HG03342 (cell line): ENCODE measurements around the gene COL18A1.
"Not testable (repeated sequence)": the region's sequence is repeated elsewhere in the genome, so short reads cannot be mapped to it uniquely, and the experiment has no call there.

Source experiments
- ATAC-seq: cut with Tn5 transposase; IDR thresholded peaks from one replicate; pipeline ENCODE4 v1.9.1; 2021; ENCODE audit warnings: mild to moderate bottlenecking, moderate library complexity; ENCODE audit not compliant: unreplicated experiment

The COL18A1 gene

DNA sequence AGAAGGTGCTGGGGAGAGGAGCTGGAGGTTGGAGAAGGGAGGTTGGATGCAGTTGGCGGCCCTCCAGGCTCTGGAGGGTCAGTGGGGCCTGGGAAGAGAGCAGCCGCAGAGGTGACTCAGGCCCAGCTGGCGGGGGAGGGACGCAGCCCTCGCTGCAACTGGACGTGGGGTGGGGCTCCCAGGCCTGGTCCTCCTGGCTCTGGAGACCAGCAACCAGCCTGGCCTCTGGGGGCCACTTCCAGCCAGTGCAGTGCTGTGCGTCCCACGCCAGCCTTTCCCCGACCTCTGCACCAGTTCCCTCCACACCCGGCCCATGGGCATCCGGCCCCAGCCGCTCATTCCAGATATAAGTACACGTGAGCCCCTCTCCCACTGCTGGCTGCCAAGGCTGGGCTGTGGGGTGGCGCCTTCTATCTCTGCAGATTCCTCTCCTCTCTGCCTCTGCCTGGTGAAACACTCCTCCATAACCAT lies 38.0 kb upstream of the COL18A1 start:
- no peak for ATAC-seq

DNA sequence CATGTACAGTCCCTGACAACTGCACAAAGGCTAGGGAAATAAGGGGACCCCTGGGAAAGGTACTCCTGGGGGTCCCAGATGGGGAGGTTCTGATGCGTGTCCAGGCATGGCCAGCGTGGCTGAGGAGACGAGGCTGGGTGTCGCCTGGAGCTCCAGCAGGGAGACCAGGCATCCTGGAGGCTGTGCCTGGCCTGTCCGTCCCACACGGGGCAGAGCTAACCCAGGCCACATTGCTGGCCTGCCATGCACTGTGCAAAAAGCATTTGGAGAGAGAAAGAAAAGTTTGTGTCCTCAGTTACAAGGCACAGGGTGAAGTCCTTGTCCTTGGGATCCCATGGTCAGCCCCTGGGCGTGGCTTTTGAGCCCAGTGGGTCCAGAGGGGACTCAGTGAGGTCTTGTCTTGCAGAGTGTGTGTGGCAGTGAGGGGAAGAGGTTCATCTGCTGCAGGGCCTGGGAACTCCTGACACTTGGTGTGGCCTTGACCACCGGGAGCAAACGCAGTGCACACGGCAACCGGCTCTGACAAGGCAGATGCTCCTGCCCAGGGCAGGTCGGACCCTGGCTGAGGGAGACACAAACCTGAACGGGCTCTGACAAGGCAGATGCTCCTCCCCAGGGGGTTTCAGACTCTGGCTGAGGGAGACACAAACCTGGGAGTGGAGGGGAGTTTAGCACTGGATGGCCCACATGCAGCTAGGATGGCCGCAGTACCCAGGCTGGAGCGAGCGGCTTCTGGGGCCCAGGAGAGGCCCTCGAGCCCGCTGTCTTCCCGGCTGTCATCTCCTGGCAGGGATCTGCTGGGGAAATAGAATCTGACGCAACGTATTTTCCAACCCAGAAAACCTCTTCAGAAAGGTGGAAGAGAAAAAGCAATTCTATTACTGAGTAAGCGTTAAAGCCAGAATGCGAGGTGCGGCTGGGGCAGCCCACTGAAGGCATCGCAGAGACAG lies 37.3 kb upstream of the COL18A1 start:
- no peak for ATAC-seq

DNA sequence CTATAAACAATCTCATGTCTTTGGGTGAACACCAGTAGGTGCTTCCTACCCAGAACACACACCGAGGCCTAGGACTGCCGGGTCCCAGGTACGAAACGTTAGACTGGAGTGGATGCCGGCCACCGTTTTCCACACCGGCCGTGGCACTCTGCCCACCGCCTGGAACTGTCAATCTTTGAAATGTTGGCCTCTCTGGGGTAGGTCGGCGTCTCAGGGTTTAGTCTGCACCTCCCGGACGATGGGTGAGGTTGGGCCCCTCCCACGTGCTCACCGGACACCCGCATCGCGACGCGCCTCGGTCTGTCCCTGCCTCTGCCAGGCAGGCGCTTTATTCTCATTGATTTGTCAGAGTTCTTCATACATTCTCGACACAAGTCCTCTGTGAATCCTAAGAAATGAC lies 35.9 kb upstream of the COL18A1 start:
- not testable (repeated sequence) for ATAC-seq

DNA sequence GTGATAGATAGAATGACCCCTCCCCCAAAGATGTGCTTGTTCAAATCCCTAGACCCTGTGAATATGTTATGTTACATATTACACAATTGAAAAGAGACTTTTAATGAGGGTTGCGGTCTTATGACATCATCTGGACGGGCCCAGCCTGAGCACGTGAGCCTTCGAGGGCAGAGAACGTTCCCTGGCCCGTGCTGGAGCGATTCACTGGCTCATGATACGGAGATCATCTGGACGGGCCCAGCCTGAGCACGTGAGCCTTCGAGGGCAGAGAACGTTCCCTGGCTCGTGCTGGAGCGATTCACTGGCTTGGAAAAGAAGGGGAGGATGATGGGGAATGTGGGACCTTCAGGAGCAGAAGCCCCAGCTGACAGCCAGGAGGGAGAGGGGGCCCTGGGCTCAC lies 34.4 kb upstream of the COL18A1 start:
- ATAC-seq, result no peak

DNA sequence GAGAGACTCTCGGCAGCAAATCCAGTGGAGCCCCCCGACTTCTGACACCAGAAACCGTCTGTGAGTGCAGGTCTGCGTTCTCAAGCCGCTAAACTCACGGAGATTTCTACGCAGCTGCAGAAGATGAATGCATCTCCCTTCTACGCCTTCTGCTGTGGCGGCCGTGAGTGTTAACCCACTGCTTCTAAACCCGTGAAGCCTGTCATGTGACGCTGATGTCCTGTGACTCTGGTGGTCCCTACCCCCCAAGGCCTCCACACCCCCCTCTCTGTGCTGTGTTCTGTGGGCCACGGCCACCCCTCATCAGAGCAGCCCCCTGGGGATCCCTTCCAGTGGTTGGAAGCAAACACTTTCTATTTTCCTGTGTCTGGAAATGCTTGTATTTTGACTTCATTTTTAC lies 33.9 kb upstream of the COL18A1 start:
- no peak for ATAC-seq

DNA sequence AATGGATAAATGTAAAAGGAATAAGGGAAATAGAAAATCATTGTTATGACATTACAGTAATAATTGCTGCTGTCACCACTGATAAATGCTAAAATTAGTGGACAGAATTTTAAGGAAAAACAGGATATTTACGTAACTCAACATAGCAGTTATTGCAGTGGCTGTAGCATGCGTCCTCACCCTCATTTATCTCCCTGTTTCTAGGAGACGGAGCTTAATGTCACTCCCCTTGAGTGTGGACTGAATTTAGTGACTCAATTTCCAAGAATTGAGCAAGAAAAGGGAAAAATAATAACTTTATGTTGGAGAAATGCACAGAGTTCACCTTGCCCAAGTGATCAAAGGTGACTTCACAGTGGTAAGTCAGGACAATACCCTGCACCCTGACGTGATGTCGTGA lies 33.3 kb upstream of the COL18A1 start:
- no peak for ATAC-seq

DNA sequence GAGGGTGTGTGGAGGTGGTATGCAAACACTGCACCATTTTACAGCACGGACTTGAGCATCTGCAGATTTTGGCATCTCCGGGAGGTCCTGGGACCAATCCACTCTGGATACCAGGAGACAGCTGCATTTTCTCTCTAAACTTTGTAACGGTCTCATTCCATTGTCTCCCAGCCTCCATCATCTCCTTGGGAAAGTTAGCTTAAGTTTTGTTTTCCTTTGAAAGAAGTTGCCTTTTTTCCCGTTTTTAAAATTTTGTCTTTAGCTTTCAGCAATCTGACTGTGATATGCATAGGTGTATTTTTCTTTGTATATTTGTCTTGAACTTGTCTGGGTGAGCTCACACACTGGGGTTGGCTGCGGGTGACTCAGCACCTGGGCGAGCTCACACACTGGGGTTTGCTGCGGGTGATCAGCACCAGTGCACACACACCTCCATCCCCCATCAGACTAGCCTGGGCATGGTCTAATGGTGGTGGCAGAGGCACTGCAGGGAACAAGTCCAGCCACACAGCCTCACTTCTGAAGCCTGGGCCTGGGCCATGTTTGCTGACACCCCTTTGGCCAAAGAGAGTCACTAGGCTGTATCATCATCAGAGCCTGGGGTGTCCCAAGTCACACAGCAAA lies 32.1 kb upstream of the COL18A1 start:
- no peak for ATAC-seq

DNA sequence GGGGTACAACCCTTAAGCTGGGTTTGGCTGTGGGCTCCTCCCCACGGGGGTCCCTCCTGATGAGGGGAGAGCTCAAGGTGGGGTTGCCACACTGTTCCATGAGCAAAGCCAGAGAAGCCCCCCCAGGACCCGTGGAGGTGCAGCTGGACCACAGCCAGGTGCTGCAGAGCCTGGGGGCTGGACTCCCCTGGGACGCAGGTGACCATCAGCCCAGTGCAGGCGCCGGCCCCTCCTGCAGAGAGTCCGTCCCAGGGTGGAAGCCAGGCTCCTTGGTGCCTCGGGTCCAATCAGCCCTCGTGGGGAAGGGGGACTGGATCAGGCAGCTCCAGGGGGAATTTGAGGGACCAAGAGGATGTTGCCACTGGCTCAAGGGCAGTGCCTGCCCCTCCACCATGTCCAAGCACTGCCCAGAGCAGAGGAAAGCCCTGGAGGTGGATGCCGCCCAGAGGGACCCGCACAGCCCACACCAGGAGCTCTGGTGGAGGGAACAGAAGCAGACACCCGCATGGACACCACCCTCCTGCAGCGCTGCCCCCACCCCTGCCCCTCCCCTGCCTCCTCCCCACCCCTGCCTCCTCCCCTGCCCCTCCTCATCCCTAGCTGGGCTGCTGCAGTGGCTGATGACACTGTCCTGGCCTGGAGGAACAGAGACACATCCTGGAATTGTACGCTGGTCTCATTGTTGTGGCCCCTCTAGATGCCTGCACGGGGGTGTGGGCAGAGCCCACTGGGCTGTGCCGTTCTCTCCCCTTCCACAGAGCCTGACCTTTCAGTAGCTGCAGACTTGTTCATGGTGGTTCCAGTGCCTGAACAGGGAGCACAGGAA lies 30.8 kb upstream of the COL18A1 start:
- ATAC-seq, result no peak

DNA sequence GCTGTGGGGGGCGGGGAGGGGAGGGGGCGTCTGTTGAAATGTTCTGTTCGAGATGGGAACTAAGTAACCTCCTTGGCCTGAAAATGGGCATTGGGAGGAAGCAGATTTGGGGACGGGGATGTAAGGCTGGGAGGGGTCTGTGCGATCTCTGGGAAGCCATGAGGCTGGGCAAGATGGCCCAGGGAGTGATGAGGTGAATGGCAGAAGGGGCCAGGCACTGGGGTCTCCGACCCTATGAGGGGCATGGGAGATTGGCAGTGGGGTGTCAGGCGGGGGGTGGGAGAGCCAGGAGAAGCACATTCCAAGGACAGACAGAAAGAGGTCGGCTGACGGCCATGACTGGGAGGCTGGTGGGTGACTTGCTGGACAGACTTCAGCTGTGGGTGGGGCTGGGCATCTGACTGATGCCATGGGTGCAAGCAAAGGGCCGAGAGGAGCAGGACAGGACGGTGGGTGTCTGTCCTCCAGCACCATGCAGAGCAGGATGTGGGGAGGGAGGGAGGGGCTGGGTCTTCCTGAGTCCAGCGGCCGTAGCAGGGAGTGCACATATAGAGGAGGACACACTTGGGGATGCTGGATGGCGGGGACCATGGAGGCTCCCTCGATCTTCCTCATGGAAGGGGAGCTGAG lies 30.0 kb upstream of the COL18A1 start:
- ATAC-seq, result no peak

DNA sequence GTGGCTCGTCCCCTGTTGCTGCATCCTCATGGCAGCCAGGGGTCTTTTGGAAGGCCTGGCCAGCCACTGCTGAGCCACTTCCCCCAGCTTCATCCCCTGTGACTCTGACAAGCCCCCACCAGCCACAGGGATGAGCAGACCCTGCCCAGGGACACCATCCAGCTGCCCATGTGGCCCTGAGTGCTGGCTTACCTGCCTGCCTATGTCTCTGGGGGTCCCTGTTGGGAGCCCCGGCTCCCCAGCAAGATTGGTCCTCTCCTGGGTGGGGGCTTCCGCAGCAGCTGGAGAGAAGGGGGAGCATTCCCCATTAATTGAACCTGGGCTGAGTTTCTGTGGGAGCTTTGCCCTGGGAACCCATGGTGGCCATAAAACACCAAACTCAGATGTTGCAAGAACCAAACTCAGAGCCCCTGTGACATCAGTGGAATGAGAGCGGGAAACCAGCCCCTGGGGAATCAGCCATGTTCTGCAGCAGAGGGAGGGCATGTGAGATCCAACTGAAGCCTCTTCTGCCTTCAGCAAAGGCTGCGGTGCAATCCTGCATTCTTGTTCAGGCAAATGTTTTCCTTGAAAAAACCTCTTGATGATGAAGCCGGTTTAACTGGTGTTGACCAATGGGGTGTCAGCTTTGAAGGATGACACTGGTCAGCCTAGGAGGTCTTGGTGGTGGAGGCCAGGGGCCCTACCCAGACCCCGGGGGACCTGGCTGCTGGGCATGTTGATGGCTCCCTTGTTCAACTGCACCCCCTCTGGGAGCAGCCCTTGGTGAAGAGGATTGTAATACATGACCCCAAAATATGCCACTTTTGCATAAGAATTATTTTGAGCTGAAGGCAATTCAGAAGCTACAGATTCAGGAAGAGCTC lies 28.3 kb upstream of the COL18A1 start:
- ATAC-seq, result no peak

DNA sequence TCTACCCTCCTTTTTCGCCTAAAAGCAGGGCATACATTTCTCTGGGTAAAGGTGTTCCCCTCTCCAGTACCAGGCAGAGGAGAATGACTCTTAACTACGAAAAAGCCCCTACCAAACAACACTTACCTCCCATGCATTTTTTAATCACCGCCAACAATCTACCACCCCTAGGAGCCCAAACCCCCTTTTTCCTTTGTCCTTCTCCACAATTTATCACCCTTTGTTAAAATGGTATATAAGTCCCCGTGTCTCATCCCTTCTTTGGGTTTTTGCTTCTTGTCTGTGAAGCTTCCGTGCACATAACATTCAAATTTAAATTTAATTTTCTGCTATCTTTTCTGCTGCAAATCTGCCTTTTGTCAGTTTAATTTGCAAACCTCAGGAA lies 27.6 kb upstream of the COL18A1 start:
- ATAC-seq, result no peak

DNA sequence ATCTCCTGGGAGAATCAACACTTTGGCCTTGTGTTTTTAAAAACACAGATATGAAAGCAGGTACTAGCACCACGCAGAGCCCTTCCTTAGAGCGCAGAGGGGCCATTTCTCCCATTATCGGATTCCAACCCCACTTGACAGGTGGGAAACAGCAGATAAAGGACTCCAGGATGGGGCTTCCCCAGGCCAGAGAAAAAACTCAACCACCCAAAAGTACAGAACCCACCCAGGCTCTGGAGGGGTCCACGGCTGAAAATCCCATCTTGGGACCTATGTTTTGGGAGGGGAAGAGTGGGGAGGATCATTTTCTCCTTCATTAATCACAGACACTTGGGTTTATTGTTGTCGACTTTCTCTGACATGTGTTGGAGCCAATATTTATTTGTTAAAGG lies 27.1 kb upstream of the COL18A1 start:
- ATAC-seq, result no peak

DNA sequence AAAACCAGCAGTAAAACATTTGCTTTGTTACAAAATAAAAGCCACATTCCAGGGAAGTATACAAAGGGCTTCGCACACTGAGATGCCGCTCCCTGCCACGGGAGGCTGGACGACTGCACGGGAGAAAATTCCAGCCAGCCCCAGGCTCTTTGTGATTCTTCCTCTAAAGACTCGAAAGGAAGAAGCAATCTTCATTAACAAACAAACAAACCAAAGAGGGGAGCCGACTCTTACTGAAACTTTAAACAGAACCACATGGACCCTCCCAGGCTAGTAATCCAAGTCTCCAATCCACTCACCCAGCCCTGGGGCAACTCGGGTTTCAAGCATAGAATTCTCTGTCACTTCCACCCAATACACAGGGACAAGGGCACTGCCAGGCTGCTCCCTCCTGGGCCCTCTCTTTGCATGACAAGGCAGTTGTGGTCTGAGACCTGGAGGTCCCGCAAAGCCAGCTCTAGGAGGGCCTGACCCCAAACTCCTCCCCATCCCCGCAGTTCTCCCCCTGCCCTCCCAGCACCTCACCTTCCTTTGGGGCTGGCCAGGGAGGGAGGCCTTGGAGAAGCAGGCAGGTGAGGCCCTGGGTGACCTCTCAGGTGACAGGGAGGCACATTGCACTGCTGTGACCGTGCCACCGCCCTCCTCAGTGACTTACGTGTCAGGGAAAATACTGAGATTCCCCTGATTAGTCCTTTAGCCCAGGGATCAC lies 26.6 kb upstream of the COL18A1 start:
- no peak for ATAC-seq

DNA sequence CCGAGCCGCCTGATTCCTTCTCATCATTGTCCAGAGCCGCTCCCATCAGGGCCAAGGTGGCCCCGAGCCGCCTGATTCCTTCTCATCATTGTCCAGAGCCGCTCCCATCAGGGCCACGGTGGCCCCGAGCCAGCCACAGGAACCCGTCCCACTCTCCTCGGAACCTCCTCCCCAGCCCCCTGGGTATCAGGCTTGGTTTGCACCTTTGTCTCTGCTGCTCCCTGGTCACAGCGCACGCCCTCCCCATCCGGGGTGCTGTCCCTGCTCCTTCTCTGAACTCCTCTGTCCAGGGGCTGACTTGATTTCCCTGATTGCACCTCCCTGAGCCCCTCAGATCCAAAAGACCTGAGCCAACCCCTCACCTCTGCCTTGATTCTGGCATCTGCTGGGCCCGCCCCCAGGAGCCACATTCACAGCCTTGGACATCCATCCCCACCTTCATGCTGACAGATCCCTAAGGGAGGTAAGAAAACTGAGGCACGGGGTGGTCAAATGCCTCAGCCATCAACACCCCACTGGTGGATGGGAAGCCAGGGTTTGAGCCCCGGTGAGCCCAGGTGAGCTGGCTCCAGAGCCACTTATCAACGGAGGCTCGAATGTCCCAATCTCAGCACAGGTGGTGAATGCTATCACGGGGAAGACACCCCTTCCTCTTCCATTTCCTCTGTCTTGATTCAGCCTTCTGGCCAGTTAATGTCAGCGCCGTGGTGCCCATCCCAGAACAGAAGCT lies 25.6 kb upstream of the COL18A1 start:
- ATAC-seq, result no peak

DNA sequence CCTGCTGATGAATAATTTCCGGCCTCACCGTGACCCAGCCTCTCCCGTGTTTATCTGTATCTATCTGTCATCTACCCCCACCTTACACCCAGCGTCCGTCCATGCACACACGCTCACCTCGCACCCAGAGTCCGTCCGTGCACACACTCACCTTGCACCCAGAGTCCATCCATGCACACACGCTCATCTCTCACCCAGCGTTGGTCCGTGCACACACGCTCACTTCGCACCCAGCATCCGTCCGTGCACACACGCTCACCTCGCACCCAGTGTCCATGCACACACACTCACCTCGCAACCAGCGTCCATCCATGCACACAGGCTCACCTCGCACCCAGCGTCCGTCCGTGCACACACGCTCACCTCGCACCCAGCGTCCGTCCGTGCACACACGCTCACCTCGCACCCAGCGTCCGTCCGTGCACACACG lies 25.0 kb upstream of the COL18A1 start:
- ATAC-seq, result no peak

DNA sequence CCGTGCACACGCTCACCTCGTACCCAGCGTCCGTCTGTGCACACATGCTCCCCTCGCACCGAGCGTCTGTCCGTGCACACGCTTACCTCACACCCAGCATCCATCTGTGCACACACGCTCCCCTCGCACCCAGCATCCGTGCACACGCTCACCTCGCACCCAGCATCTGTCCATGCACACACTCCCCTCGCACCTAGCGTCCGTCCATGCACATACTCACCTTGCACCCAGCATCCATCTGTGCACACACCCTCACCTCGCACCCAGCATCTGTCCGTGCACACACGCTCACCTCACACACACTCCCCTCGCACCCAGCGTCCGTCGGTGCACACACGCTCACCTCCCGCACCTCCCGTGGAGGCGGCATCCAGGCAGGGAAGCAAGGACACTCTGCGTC lies 24.4 kb upstream of the COL18A1 start:
- no peak for ATAC-seq

DNA sequence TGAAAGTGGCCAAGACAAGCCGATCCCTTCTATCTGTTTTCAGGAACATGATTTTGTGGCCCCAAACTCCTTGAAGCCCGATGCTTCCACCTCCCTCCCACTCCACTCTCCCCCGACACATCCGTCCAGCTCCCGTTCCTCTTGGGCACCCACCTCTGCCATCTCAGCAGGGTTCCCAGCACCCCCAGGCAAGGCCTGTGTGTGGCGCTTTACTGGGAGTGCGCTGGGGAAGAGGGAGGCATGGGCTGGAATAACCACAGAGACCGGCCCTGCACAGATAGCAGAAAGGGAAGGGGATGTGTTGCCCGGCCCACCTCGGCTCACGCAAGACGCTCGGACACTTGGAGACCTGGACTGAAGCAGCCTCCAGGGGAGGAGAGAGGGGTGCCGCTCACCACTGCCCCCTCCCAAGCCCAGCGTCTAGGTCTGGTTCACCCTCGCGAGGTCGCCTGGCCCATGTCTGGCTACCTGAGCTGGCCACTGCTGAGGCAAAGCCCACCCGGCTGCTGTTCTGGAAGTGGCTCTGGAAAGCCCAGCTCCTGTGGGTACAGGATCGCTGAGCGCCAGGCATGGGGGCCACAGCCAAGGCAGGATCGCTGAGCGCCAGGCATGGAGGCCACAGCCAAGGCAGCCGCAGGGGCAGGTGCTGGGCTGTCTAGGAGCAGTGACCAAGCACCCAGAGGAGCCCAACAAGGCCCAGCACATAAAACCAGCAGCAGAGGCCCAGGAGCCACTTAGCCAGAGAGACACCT lies 23.8 kb upstream of the COL18A1 start:
- no peak for ATAC-seq
